ENCODE data around the gene SEMA3A.
A peak's percentile ranks its signal among the peaks of the same experiment; 100 is the strongest.
"Not testable (repeated sequence)": the region's sequence is repeated elsewhere in the genome, so short reads cannot be mapped to it uniquely, and the experiment has no call there.

The SEMA3A gene

GRCh38 chr7:84194484-84195271 is at the start of gene SEMA3A:
Gene SEMA3A (minus strand): TSS chr7:84194789. CDS start chr7:84194586, 203 bp downstream.
- DNase-seq, result peak; percentile 9

- DNase-seq, result not testable (repeated sequence)
These were observed 48.4 kb upstream of the SEMA3A start for GRCh38 chr7:84243037-84243436.

GRCh38 chr7:84238596-84238995 is 44.0 kb upstream of the SEMA3A start:
- no peak for DNase-seq

- DNase-seq, result no peak
These were observed 43.1 kb upstream of the SEMA3A start for GRCh38 chr7:84237533-84238173.

- DNase-seq, result no peak
These were observed 41.8 kb upstream of the SEMA3A start for GRCh38 chr7:84236398-84236797.

- no peak for DNase-seq
These were observed 38.1 kb upstream of the SEMA3A start for GRCh38 chr7:84232646-84233045.

- no peak for DNase-seq
These were observed 36.6 kb upstream of the SEMA3A start for GRCh38 chr7:84231157-84231556.

- DNase-seq, result no peak
These were observed 35.9 kb upstream of the SEMA3A start for GRCh38 chr7:84230491-84230890.

- DNase-seq, result no peak
These were observed 33.9 kb upstream of the SEMA3A start for GRCh38 chr7:84228526-84228925.

GRCh38 chr7:84226759-84227158 is 32.2 kb upstream of the SEMA3A start:
- DNase-seq, result no peak

GRCh38 chr7:84224505-84224904 is 29.9 kb upstream of the SEMA3A start:
- DNase-seq, result no peak

GRCh38 chr7:84219310-84219709 is 24.7 kb upstream of the SEMA3A start:
- no peak for DNase-seq

GRCh38 chr7:84218681-84219080 is 24.1 kb upstream of the SEMA3A start:
- no peak for DNase-seq

- no peak for DNase-seq
These were observed 21.9 kb upstream of the SEMA3A start for GRCh38 chr7:84216472-84216871.

GRCh38 chr7:84214757-84215156 is 20.2 kb upstream of the SEMA3A start:
- DNase-seq, result not testable (repeated sequence)

GRCh38 chr7:84210301-84210700 is 15.7 kb upstream of the SEMA3A start:
- DNase-seq, result no peak

GRCh38 chr7:84209006-84209405 is 14.4 kb upstream of the SEMA3A start:
- DNase-seq, result no peak

- DNase-seq, result no peak
These were observed 13.0 kb upstream of the SEMA3A start for GRCh38 chr7:84207615-84208014.

GRCh38 chr7:84207025-84207424 is 12.4 kb upstream of the SEMA3A start:
- DNase-seq, result no peak

GRCh38 chr7:84204655-84205054 is 10.1 kb upstream of the SEMA3A start:
- DNase-seq, result no peak

- DNase-seq, result no peak
These were observed 8.3 kb upstream of the SEMA3A start for GRCh38 chr7:84202855-84203254.

- DNase-seq, result no peak
These were observed 6.3 kb upstream of the SEMA3A start for GRCh38 chr7:84200859-84201258.

- DNase-seq, result no peak
These were observed 4.6 kb upstream of the SEMA3A start for GRCh38 chr7:84199216-84199615.

- no peak for DNase-seq
These were observed 1.5 kb upstream of the SEMA3A start for GRCh38 chr7:84196084-84196503.
